Stomach (tissue), 4 donors: ENCODE measurements around the gene STUM.

Source experiments
- POLR2A ChIP-seq, 4 donors: fragments of 450-650 bp; IDR thresholded peaks; one replicate each; pipeline ENCODE4 v1.6.1; 2016; ENCODE audit warnings: antibody characterized with exemption in 4 of 4, control low read depth in 2 of 4, mild to moderate bottlenecking in 1 of 4, moderate library complexity in 1 of 4
- TF ChIP-seq, protein P1 (sequence below), 7 experiments: fragments of 450-650 bp in 4 of 7; fragments of 200-600 bp in 3 of 7; sonication (generic) in 3 of 7; IDR thresholded peaks; one replicate each; pipeline ENCODE4 v1.5.1; 2016 to 2019; ENCODE audit warnings: antibody characterized with exemption in 7 of 7, control low read depth in 2 of 7, mild to moderate bottlenecking in 1 of 7

DNA sequence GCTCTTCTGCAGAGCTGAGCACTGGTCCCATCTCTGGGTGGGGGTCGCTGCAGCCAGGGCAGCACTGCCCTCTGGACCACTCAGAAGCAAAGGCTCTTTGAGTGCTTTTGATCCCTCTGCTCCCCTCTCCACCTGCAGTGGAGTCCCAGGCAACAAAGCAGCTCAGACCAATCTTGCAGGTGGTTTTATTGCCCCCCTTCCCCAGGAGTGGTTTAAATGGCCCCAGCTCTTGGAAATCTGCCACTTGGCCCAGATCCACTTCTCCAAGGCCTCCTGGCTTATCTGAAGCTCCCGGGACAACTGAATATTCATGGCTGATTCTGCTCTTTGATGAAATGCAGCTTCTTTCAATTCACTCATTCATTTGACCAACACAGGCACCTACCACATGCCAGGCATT, 2.7 kb downstream of the STUM start:
- TF ChIP-seq, protein P1, sequence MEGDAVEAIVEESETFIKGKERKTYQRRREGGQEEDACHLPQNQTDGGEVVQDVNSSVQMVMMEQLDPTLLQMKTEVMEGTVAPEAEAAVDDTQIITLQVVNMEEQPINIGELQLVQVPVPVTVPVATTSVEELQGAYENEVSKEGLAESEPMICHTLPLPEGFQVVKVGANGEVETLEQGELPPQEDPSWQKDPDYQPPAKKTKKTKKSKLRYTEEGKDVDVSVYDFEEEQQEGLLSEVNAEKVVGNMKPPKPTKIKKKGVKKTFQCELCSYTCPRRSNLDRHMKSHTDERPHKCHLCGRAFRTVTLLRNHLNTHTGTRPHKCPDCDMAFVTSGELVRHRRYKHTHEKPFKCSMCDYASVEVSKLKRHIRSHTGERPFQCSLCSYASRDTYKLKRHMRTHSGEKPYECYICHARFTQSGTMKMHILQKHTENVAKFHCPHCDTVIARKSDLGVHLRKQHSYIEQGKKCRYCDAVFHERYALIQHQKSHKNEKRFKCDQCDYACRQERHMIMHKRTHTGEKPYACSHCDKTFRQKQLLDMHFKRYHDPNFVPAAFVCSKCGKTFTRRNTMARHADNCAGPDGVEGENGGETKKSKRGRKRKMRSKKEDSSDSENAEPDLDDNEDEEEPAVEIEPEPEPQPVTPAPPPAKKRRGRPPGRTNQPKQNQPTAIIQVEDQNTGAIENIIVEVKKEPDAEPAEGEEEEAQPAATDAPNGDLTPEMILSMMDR (IDR thresholded peaks at IDR 0.05), result no peak
- no peak for TF ChIP-seq POLR2A (IDR thresholded peaks at IDR 0.05)
